GM19328 (cell line): ENCODE measurements around the gene TMEM63C.

Experiments
- ATAC-seq: cut with Tn5 transposase; IDR thresholded peaks from one replicate; pipeline ENCODE4 v1.9.1; 2021; ENCODE audit warnings: mild to moderate bottlenecking, moderate library complexity; ENCODE audit not compliant: unreplicated experiment

Gene TMEM63C

GRCh38 chr14:77219591-77219990 lies 38.0 kb downstream of the TMEM63C start:
- no peak for ATAC-seq

GRCh38 chr14:77220246-77221017 lies 38.8 kb downstream of the TMEM63C start:
- ATAC-seq: no peak

- ATAC-seq: no peak
Measured at GRCh38 chr14:77221241-77221871, 39.8 kb downstream of the TMEM63C start.

- ATAC-seq: no peak
Measured at GRCh38 chr14:77222546-77223225, 41.1 kb downstream of the TMEM63C start.

- ATAC-seq: no peak
Measured at GRCh38 chr14:77224212-77224611, 42.6 kb downstream of the TMEM63C start.

- no peak for ATAC-seq
Measured at GRCh38 chr14:77225254-77225653, 43.7 kb downstream of the TMEM63C start.

- ATAC-seq: no peak
Measured at GRCh38 chr14:77225892-77226557, 44.4 kb downstream of the TMEM63C start.

- no peak for ATAC-seq
Measured at GRCh38 chr14:77228056-77228455, 46.5 kb downstream of the TMEM63C start.

- no peak for ATAC-seq
Measured at GRCh38 chr14:77230914-77231313, 49.3 kb downstream of the TMEM63C start.

GRCh38 chr14:77231721-77232120 lies 50.1 kb downstream of the TMEM63C start:
- ATAC-seq: no peak

- ATAC-seq: no peak
Measured at GRCh38 chr14:77236814-77237213, 55.2 kb downstream of the TMEM63C start.

GRCh38 chr14:77238356-77238755 lies 56.8 kb downstream of the TMEM63C start:
- no peak for ATAC-seq

GRCh38 chr14:77238996-77239395 lies 57.4 kb downstream of the TMEM63C start:
- ATAC-seq: no peak

- ATAC-seq: no peak
Measured at GRCh38 chr14:77239412-77239811, 57.8 kb downstream of the TMEM63C start.

GRCh38 chr14:77240336-77240915 lies 58.8 kb downstream of the TMEM63C start:
- ATAC-seq: no peak

- ATAC-seq: no peak
Measured at GRCh38 chr14:77241955-77242354, 60.4 kb downstream of the TMEM63C start.

GRCh38 chr14:77242752-77243151 lies 61.2 kb downstream of the TMEM63C start:
- ATAC-seq: no peak

GRCh38 chr14:77243853-77244252 lies 62.3 kb downstream of the TMEM63C start:
- no peak for ATAC-seq

GRCh38 chr14:77245820-77246219 lies 64.2 kb downstream of the TMEM63C start:
- ATAC-seq: no peak

GRCh38 chr14:77246784-77247183 lies 65.2 kb downstream of the TMEM63C start:
- no peak for ATAC-seq

GRCh38 chr14:77248666-77249065 lies 67.1 kb downstream of the TMEM63C start:
- no peak for ATAC-seq
